CD4-positive, alpha-beta T cell treated with Interleukin-4 for 1 hour (primary cell): ENCODE results near the gene ZSWIM6.

Source experiments
- DNase-seq, 2 donors: peaks; one replicate each; pipeline ENCODE4 v3.0.0-alpha.2; 2020 to 2022

ZSWIM6 gene

DNA sequence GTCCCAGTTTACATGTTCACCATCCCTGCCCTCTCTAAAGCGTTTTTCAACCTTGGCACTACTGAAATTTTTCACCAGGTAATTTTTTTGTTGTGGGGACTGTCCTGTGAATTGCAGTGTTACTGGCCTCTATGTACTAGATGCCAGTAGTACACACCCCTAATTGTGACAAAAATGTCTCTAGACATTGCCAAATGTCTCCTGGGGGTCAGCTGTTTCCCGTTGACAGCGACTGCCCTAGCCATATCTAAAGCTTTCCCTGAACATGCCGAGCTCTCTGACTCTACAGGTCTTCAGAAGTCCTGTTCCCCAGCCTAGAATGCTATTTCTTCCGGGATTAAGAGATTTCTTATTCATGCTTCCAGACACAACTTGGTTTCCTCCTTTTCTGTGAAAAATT lies 235.3 kb downstream of the ZSWIM6 start:
- DNase-seq, result no peak

DNA sequence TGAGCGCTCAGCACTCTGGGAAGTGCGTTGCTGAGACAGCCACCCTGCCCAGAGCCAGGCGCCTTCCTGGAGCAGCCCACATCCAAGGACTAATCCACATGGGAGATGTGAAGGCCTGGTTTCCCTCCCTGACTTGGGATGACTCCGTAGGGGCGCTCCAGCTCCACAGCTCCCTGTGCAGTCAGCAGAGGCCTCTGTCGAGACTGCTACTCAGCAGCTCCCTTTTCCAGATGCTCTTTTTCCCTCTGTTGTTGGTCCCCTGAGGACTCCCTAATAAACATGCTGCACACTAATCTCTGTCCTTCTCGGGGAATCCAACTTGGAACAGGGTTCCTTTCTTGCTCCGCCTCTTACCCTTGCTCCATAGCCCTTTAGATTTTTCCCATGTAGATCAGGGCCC lies 237.3 kb downstream of the ZSWIM6 start:
- DNase-seq, result no peak

DNA sequence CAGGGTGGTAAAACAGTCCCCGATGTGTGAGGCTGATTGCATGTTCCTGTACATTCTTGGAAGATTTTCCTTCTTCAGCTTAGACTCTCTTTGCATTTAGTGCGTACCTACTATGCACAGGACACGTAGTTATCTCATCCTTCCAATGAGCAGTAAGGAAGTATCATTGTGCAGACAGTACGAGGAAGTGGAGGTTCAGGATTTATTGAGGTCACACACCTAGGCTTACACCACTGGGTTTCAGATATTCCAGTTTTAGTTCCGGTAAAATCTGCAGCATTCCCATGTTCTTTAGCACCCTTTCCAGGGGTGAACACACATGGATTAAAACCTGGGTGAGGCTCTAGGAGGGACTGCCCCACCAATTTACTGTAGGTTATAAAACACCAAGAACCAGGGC lies 238.7 kb downstream of the ZSWIM6 start:
- no peak for DNase-seq

DNA sequence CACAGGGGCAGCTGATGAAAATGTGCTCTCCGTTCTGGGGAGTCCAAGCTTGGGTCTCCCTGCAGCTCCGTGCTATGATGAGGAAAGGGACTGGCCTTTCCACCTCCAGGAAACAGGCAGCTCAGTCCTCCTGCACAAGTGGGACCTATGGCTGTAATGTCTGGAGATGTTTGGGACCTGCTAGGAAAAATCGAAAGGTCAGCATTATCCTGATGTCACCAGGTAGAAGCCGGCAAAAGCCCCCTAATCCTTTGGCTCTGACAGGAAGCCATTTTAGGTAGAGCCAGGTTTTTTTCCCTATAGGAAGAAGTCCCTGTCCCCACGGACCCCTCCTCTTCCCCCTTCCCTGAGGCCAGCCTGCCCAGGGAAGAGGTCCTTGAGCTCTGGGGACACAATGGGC lies 240.9 kb downstream of the ZSWIM6 start:
- no peak for DNase-seq

DNA sequence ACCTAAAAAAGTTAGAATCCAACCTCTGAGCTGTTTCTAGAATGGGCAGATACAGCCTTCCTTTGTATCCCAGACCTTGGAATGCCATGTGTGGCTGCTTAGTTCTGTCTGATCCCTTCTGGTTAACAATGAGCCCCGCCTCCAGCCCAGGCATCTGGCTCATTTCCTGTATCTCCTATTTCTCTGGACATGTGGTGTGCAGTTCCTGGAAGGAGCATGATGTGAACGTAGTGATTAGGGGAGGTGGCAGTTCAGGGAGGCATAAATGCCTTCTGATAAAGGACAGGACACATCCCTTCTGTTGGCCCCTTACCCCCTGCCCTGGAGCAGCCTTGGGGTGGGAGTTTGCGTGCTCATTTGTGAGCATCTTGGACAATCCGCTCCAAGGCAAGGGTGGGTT lies 243.0 kb downstream of the ZSWIM6 start:
- no peak for DNase-seq

DNA sequence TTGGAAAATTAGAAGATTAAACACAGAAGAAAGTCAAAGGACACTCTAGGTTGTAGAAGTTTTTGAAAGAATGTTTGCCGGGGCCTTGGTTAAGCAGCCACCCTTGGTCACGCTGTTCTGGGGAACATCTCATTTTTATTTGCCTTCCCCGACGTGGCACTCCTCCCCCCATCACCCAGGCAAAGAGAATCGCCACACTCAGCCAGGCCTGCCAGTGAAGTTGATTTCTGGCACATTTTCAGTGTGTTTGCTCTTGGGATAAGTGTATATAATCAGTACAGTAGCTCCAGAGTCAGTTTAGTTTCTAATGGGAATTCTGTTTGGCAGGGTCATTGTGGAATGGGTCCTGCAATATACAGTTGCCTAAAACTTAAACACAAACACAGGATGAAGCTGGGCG lies 243.5 kb downstream of the ZSWIM6 start:
- DNase-seq, result no peak

DNA sequence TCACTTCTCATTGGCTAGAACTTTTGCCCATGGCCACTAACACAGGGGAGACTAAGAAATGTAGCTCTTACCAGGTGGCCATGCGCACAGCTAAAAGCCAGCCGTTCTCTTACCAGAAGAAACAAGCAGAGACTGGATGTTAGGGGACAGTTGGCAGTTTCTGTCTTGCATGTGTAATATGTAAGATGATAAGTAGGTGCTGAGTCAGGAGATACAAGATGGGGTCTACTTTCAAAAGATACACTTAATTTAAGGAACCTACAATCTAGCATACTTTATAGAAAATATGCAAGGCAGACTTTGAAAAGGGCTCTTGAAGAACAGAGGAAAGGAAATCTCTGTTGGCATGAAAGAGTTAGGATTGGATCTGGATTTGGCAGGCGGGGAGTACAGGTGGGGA lies 244.5 kb downstream of the ZSWIM6 start:
- no peak for DNase-seq

DNA sequence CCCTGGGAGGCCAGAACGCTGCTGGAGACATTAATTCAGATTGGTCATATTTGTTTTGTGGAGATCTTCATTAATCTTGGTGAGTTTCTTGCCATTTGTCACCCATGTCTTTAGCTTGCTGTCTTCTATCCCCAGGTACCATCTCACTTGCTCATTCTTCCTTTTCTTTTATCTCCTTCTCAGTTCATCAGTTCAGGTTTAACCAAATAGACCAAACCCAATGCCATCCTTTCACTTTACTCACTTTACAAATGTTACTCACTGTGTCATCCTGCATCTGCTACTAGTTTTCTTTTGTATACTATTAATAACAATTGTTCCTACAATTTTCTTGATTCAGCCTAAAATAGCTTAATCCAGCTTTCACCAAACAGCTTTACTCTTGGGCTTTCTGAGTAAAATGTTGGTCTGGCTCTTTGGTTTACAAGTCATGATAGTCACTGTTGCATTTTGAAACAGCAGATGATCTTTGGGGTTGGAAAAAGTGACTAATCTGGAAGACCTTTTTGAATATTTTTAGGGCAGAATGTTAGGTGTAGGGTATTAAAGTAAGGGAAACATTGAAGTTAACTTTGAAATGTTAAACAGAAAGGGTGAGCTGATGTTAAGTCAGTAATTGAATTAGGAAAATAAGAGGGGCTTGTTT lies 246.9 kb downstream of the ZSWIM6 start:
- no peak for DNase-seq

DNA sequence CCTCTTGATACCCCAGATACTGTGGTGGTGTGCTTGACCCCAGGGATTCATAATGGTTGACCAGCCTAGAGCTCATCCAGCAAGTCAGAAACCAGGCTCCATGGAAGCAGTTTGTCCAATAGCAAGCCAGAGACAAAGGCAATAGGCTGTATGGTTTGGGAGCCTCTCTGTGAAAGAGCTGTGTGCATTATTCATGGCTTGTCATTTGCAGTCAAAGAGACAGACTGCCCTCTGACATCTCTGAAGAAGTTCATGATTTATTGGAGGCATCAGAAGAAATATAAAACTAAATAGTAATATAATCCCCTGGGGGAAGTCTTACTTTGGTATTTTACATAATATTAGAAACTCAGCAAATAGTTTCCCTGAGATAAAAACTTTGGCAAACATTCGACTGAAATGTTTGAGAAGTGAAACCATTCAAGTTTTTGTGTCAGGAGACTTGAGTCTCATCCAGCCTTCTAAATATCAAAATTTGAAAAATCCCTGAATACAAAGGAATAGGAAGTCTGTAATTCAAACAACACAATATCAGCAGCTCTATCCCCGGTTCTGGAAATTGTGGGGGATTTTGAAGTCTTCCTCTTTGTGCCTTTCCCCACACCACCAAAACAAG lies 250.3 kb downstream of the ZSWIM6 start:
- no peak for DNase-seq

DNA sequence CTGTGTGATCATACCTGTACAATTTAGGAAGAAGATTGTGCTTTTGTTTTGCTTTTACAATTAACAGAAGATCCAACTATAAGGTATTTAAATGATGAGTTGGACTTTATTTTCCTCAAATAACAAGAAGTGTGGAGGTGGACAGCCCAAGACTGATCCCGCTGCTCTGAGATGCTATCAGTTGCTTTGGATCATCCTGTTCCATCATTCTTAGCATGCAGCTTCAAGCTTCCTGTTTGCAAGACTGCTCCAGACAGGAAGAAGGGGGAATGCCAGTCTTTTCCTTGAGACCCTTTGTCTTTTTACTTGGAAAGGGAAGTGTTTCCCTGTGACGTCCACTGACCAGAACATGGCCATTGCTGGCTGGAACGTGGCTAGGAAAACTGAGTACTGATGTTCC lies 250.8 kb downstream of the ZSWIM6 start:
- no peak for DNase-seq

DNA sequence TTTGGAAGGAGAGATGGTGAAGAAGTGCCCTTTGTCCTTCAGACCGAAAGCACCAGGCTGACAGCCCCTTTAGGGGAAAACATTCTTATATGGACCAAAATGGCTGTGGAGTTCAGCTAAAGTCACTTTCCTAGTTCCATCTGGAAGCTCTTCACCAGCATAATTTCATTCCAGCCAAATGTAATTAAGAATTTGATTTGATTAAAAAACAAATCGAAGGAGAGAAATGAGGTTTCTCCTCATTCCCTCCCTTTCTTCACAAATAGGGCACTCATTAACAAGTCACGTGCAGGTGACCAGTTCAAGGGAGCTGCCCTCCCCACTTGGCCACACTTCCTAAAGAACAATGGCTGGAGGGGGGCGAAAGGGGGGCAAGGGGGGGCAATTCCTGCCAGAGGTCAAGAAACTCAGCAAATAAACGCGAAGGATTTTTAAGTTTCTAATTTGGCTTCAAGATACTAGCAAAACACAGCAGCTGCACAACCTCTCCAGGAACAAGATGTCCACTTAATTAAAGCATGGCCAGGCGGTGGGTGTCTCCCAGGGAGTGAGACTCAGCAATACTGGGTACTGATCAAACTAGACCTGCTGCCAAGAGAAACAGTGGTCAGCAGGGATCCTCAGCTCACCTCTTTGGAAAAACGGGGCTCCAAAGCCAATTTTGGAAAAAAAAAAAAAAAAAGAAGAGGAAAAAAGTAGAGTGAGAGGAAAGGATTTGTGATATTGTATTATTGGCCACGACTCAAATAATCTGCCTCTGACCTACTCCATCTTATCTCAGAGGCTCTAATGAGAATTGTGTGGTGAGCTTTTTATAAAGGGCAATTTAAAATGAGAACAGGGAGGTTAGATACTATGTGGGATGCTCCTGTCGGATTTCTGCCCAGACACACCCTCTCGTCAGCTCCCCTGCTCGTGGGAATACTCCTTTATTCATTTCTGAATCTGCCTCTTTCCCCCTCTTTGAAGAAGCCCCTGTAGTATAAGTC lies 254.3 kb downstream of the ZSWIM6 start:
- DNase-seq, result no peak

DNA sequence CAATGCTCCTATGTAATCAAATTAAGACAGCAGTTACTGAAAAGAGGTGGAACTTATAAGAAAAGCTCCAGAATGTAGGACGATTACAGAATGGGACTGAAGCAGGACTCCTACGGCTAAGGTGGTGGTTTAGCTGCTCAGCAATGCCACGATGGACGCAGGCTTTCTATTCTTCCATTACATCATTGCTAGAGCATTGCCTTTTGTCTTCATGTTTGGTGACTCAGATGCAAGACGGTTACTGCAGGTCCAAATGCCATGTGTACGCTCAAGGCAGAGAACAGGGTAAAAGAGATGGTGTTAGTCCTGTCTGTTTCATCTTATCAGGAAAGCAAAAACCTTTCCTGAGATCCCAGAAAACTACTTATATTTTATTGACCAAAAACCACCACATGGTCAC lies 255.1 kb downstream of the ZSWIM6 start:
- DNase-seq, result no peak

DNA sequence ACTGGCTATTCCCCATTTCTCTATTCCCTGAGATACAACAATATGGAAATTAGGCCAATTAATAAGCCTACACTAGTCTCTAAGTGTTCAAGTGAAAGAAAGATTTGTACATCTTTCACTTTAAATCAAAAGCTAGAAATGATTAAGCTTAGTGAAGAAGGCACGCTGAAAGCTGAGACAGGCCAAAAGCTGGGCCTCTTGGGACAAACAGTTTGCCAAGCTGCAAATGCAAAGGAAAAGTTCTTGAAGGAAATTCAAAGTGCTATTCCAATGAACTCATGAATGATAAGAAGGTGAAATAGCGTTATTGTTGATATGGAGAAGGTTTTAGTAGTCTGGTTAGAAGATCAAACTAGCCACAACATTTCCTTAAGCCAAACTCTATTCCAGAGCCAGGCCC lies 256.2 kb downstream of the ZSWIM6 start:
- no peak for DNase-seq

DNA sequence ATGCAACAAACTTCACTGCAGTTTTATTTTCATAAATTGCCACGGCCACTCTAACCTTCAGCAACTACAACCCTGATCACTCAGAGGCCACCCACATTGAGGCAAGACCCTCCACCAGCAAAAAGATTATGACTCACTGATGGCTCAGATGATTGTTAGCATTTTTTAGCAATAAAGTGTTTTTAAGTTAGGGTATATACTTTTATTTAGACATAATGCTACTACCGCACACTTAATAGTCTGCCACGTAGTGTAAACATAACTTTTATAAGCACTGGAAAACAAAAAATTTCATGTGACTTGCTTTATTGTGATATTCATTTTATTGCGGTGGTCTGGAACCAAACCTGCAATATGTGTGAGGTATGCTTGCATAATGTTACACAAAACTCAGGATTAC lies 257.9 kb downstream of the ZSWIM6 start:
- no peak for DNase-seq

DNA sequence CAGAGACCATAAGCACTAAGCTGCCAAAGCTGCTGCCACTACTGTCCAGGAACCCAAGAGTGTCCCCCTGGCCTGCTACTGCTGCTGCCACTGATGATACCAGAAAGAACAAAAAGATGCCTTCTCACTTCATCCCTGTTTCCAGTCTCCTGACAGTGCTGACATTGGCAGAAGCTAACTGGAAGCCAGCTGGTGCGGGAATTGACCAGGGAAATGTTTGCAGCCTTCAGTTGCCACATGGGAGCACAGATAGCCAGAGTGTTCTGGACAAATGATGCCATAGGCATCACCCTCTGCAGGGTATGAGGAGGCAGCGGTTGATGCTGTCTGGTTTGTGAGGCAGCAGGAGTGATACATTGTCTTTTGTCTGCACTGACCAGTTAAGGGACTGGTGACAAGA lies 258.4 kb downstream of the ZSWIM6 start:
- DNase-seq, result no peak

DNA sequence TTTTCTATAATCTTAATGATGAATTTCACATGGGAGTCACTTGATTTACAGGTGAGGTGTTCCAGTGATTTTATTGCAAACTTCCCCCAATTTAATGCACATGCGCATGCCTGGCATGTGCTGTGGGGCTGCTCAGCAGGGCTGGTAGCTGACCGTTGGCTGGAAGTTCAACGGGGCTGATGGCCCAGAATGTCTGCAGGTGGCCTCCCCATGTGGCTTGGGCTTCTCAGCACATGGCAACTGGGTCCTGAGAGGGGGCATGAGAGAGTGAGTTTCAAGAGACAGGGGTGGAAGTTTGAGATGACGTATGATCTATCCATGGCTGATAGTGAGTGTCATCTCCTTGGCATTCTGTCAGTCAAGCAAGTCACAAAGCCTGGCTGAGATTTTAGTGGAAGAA lies 259.8 kb downstream of the ZSWIM6 start:
- DNase-seq, result no peak

DNA sequence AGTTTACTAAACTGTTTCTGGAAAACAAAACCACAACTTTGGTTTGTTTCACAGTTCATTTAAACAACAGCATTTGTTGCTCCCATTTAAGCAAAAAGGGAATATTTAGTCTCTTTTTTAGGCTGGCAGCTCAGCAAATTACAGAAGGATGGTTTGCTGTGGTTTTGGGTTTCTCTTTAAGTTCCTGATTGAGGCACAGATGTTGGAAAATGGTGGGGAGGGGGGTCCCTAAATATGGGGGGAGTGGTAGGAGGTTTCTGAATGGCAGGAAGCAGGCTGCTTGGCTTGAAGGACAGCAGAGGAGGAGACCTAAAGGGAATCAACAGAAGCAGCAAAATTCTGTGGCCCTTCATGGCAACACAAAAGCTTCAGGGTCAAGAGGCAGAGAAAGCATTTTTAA lies 263.4 kb downstream of the ZSWIM6 start:
- no peak for DNase-seq
